Loucy (cell line): ENCODE measurements around the gene COL2A1.

Experiments
- H2AFZ ChIP-seq: fragments of 200-600 bp; sonication (generic); 2 replicates; pipeline ENCODE4 v1.6.0; 2016; ENCODE audit warnings: antibody characterized with exemption, mild to moderate bottlenecking, low read length, moderate library complexity
- H3F3A ChIP-seq: fragments of 200-600 bp; 2 replicates; pipeline ENCODE4 v1.6.0; 2016; ENCODE audit warnings: antibody characterized with exemption, low read depth, mild to moderate bottlenecking
- H3K27me3 ChIP-seq: fragments of 200-600 bp; sonication (generic); 2 replicates; pipeline ENCODE4 v1.6.1; 2014; ENCODE audit warnings: low read length, mild to moderate bottlenecking; ENCODE audit not compliant: insufficient read depth, poor library complexity, severe bottlenecking
- H3K36me3 ChIP-seq: fragments of 200-600 bp; sonication (generic); 2 replicates; pipeline ENCODE4 v1.6.1; 2016; ENCODE audit warnings: low read length; ENCODE audit not compliant: insufficient read depth
- H3K4me1 ChIP-seq: fragments of 200-600 bp; sonication (generic); 2 replicates; pipeline ENCODE4 v1.5.1; 2014; ENCODE audit warnings: low read length, mild to moderate bottlenecking; ENCODE audit not compliant: insufficient read depth, poor library complexity, severe bottlenecking
- H3K4me2 ChIP-seq: fragments of 200-600 bp; sonication (generic); 2 replicates; pipeline ENCODE4 v1.6.0; 2014; ENCODE audit warnings: antibody characterized with exemption, low read length, low read depth, mild to moderate bottlenecking; ENCODE audit not compliant: poor library complexity, severe bottlenecking
- H3K4me3 ChIP-seq: fragments of 200-600 bp; sonication (generic); 2 replicates; pipeline ENCODE4 v1.5.1; 2014; ENCODE audit warnings: low read length, mild to moderate bottlenecking, mixed read lengths; ENCODE audit not compliant: poor library complexity, severe bottlenecking
- H3K79me2 ChIP-seq: fragments of 200-600 bp; sonication (generic); 2 replicates; pipeline ENCODE4 v1.6.1; 2014; ENCODE audit warnings: low read length; ENCODE audit not compliant: insufficient read depth
- H3K9ac ChIP-seq: fragments of 200-600 bp; sonication (generic); 2 replicates; pipeline ENCODE4 v1.6.0; 2014; ENCODE audit warnings: mild to moderate bottlenecking, low read depth, low read length, moderate library complexity; ENCODE audit not compliant: poor library complexity, severe bottlenecking
- H3K9me2 ChIP-seq: fragments of 200-600 bp; sonication (generic); replicated peaks from 2 replicates; pipeline ENCODE4 v1.6.1; 2016; ENCODE audit warnings: low read depth, low read length, mixed read lengths
- H3K9me3 ChIP-seq: fragments of 200-600 bp; sonication (generic); 2 replicates; pipeline ENCODE4 v1.6.1; 2014; ENCODE audit warnings: mild to moderate bottlenecking, antibody characterized with exemption, low read length, low read depth; ENCODE audit not compliant: insufficient read depth
- H4K20me1 ChIP-seq: fragments of 200-600 bp; sonication (generic); 2 replicates; pipeline ENCODE4 v1.6.0; 2014; ENCODE audit warnings: antibody characterized with exemption, low read length, mild to moderate bottlenecking; ENCODE audit not compliant: insufficient read depth, poor library complexity, severe bottlenecking
- CTCF ChIP-seq: fragments of 200-600 bp; sonication (generic); conservative IDR thresholded peaks from 2 replicates; pipeline ENCODE4 v1.5.1; 2014; ENCODE audit warnings: mild to moderate bottlenecking, antibody characterized with exemption, low read length
- EZH2phosphoT487 ChIP-seq: fragments of 200-600 bp; IDR thresholded peaks from 2 replicates; pipeline ENCODE4 v1.6.1; 2018; ENCODE audit warnings: antibody characterized with exemption, mild to moderate bottlenecking, moderate library complexity, borderline replicate concordance

COL2A1 gene

DNA sequence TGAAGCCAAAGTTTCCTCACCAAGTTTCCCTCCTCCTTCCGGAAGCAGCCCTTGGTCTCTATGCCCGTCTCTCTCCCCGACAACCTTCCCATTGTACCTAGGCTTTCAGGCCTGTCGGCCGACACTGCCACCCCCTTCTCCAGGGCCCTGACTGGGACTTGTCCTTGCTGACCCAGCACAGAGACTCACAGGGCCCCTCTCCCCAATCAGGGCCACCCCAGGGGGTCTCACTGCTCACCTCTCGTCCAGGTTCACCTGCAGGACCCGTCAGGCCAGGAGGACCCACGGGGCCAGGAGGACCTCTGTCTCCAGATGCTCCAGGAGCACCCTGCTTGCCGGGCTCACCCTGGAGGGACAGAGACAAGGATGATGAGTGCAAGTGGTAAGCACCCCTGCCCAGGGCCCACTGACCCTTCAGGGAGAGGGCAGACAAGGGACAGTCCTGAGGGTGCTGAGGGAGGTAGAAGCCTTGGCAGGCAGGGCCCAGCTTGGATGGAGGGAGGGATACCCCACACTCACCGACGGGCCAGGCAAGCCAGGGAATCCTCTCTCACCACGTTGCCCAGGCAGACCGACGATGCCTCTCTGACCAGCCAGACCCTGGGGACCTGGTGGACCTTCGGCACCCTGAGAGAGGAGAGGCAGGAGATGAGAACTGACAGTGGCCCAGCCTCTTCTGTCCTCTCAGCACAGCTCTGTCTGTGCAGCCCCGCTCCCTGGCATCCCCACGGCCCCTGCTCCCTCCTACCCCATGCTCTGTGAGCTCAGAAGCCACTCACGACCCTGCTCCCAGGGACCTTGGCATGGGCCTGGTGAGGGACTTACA, 26.3 kb downstream of the COL2A1 start:
- H3K79me2 ChIP-seq, result no peaks in the 10 kb centered on the region
- no peak overlapping the region for H3K4me3 ChIP-seq
- no peak for TF ChIP-seq EZH2phosphoT487
- no peak for TF ChIP-seq CTCF
- no peaks in the 10 kb centered on the region for H4K20me1 ChIP-seq
- H3K9me2 ChIP-seq, result no peaks in the 10 kb centered on the region
- no peaks in the 10 kb centered on the region for H3K4me1 ChIP-seq
- no peaks in the 10 kb centered on the region for H3K9me3 ChIP-seq
- no peaks in the 10 kb centered on the region for H3F3A ChIP-seq
- no peak overlapping the region for H3K4me2 ChIP-seq
- no peaks in the 10 kb centered on the region for H3K27me3 ChIP-seq
- no peak overlapping the region for H2AFZ ChIP-seq
- no peak overlapping the region for H3K9ac ChIP-seq
- peaks cover 41% of the 10 kb centered on the region; the same call in 1 of the 2 replicates for H3K36me3 ChIP-seq

DNA sequence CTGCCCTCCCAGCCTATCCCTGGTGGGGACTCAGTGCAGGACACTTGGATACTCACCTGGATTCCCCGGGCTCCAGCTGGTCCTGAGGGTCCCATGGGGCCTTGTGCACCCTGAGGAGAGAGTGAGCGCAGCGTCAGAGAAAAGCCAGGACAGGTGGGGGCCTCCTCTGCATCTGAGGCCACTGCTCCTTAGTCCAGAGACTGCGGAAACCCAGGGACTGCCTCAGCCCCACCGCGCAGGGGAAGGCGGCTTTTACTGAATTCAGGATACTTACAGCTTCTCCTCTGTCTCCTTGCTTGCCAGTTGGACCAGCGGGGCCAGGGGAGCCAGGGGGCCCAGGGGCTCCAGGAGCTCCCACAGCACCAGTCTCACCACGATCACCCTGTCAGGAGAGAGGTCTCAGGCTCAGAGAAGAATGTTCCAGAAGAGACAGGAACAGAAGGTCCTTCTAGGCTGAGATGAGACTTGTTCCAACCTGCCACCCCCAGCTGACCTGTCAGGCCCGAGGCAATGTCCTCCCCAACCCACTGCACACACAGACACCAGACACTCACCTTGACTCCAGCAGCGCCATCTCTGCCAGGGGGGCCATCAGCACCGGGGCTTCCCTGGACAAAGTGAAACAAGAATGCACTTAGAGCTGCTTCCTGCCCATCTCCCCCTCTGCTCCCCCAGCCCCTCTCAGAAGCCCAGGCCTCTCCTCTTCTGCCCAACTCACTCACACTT, 27.1 kb downstream of the COL2A1 start:
- TF ChIP-seq EZH2phosphoT487 (no peak), CTCF (no peak)
- no peak overlapping the region for H3K9ac ChIP-seq
- H3F3A ChIP-seq, result no peaks in the 10 kb centered on the region
- H3K36me3 ChIP-seq, result peaks cover 33% of the 10 kb centered on the region; the same call in 1 of the 2 replicates
- no peaks in the 10 kb centered on the region for H3K79me2 ChIP-seq
- no peaks in the 10 kb centered on the region for H3K9me3 ChIP-seq
- H4K20me1 ChIP-seq, result no peaks in the 10 kb centered on the region
- H3K4me3 ChIP-seq, result no peak overlapping the region
- no peaks in the 10 kb centered on the region for H3K9me2 ChIP-seq
- H2AFZ ChIP-seq, result no peak overlapping the region
- no peaks in the 10 kb centered on the region for H3K4me1 ChIP-seq
- H3K27me3 ChIP-seq, result no peaks in the 10 kb centered on the region
- no peak overlapping the region for H3K4me2 ChIP-seq

- no peak overlapping the region for H3K4me2 ChIP-seq
- H3K9me2 ChIP-seq, result no peaks in the 10 kb centered on the region
- H3K9ac ChIP-seq, result no peak overlapping the region
- no peaks in the 10 kb centered on the region for H3K27me3 ChIP-seq
- H3F3A ChIP-seq, result no peaks in the 10 kb centered on the region
- H4K20me1 ChIP-seq, result no peaks in the 10 kb centered on the region
- H3K36me3 ChIP-seq, result peaks cover 33% of the 10 kb centered on the region; the same call in 1 of the 2 replicates
- no peaks in the 10 kb centered on the region for H3K79me2 ChIP-seq
- no peak overlapping the region for H2AFZ ChIP-seq
- H3K4me3 ChIP-seq, result no peak overlapping the region
- H3K4me1 ChIP-seq, result no peaks in the 10 kb centered on the region
- TF ChIP-seq CTCF (no peak), EZH2phosphoT487 (no peak)
- no peaks in the 10 kb centered on the region for H3K9me3 ChIP-seq
Measured at GRCh38 chr12:47975816-47976215, 28.5 kb downstream of the COL2A1 start.
